PC-9 (cell line): Measurements from ENCODE around the gene MYBPH. TPM values are rescaled to one million over a fixed set of nuclear protein-coding genes. Genes with fewer than 3 reads are reported as not detected.
A peak's percentile ranks its signal among the peaks of the same experiment; 100 is the strongest.

Source experiments
- BruUV-seq: library from RNA; stranded (reverse); fragments of 400-500 nt; replicated peaks from 2 replicates; lab custom pipeline; 2021; lab: Mats Ljungman, UMichigan
- CTCF ChIA-PET: fragments of 300-600 bp; sonication (Branson Sonifier 250); formaldehyde crosslinking; loops from one replicate; lab custom pipeline; 2022; ENCODE audit warnings: antibody characterized with exemption; lab: Charles Lee
- POLR2A ChIA-PET: fragments of 300-600 bp; sonication (Branson Sonifier 250); formaldehyde crosslinking; loops from one replicate; lab custom pipeline; 2022; ENCODE audit warnings: antibody characterized with exemption; ENCODE audit not compliant: unreplicated experiment; lab: Charles Lee
- DNase-seq, 2 experiments: peaks; one replicate each; pipeline versions ENCODE4 v3.0.0 to v3.0.0-alpha.2; 2015 to 2022; ENCODE audit warnings: mixed read lengths in 1 of 2
- H2AFZ ChIP-seq: fragments of 200-600 bp; sonication (generic); 2 replicates; pipeline ENCODE4 v1.8.1; 2017; ENCODE audit warnings: antibody characterized with exemption
- H3F3A ChIP-seq: fragments of 200-600 bp; sonication (generic); 2 replicates; pipeline ENCODE4 v1.8.1; 2017; ENCODE audit warnings: antibody characterized with exemption, mild to moderate bottlenecking, low read depth; ENCODE audit not compliant: insufficient read depth
- H3K27ac ChIP-seq: fragments of 200-600 bp; sonication (generic); 2 replicates; pipeline ENCODE4 v1.6.1; 2016; ENCODE audit warnings: mixed run types
- H3K27me3 ChIP-seq: fragments of 200-600 bp; sonication (generic); 2 replicates; pipeline ENCODE4 v1.6.1; 2016; ENCODE audit warnings: low read depth, mixed run types; ENCODE audit not compliant: insufficient read depth
- H3K36me3 ChIP-seq: fragments of 200-600 bp; sonication (generic); 2 replicates; pipeline ENCODE4 v1.6.1; 2016; ENCODE audit warnings: low read depth, mixed run types
- H3K4me1 ChIP-seq: fragments of 200-600 bp; sonication (generic); replicated peaks from 2 replicates; pipeline ENCODE4 v1.6.1; 2016; ENCODE audit warnings: mixed run types; ENCODE audit not compliant: insufficient read depth
- H3K4me2 ChIP-seq: fragments of 200-600 bp; sonication (generic); 2 replicates; pipeline ENCODE4 v1.6.1; 2017; ENCODE audit warnings: mixed run types
- H3K4me3 ChIP-seq: fragments of 200-600 bp; sonication (generic); 2 replicates; pipeline ENCODE4 v1.6.1; 2016; ENCODE audit warnings: mixed run types
- H3K79me2 ChIP-seq: fragments of 200-600 bp; sonication (generic); 2 replicates; pipeline ENCODE4 v1.6.1; 2017; ENCODE audit warnings: low read depth, mixed run types
- H3K9me2 ChIP-seq: fragments of 200-600 bp; sonication (generic); 2 replicates; pipeline ENCODE4 v1.8.1; 2017; ENCODE audit warnings: mild to moderate bottlenecking; ENCODE audit not compliant: insufficient read depth
- H3K9me3 ChIP-seq: fragments of 200-600 bp; sonication (generic); 2 replicates; pipeline ENCODE4 v1.8.1; 2016; ENCODE audit warnings: low read depth; ENCODE audit not compliant: insufficient read depth
- H4K20me1 ChIP-seq: fragments of 200-600 bp; sonication (generic); 2 replicates; pipeline ENCODE4 v1.8.1; 2017; ENCODE audit not compliant: insufficient read depth
- CTCF ChIP-seq: fragments of 200-600 bp; sonication (generic); conservative IDR thresholded peaks from 2 replicates; pipeline ENCODE4 v1.6.1; 2017; ENCODE audit warnings: mixed run types, antibody characterized with exemption, mild to moderate bottlenecking, moderate library complexity
- EZH2 ChIP-seq: fragments of 200-600 bp; sonication (generic); IDR thresholded peaks from 2 replicates; pipeline ENCODE4 v1.8.0; 2017; ENCODE audit warnings: antibody characterized with exemption, low read depth
- intact Hi-C: fragments of 100-400 bp; cut with micrococcal nuclease; formaldehyde crosslinking; loops from one replicate; pipeline ENCODE4 v1.10.0; 2022; ENCODE audit not compliant: unreplicated experiment
- total RNA-seq: library from RNA; stranded (reverse); gene quantifications from 2 replicates; pipeline ENCODE4 v1.2.3, GENCODE V29; 2021

Gene MYBPH
- total RNA-seq, 1 experiment from 2014 or later = not detected

GRCh38 chr1:203158423-203158822 is 17.2 kb downstream of the MYBPH start:
- BruUV-seq = no TSS peak
- H3K4me1 ChIP-seq = peaks cover 54% of the 10 kb centered on the region
- no peaks in the 10 kb centered on the region for H4K20me1 ChIP-seq
- no peak for TF ChIP-seq CTCF
- TF ChIP-seq EZH2 = no peak
- peaks cover 13% of the 10 kb centered on the region; the same call in 1 of the 2 replicates for H3K79me2 ChIP-seq
- CTCF ChIA-PET = no interaction called here
- DNase-seq = no peak
- no peak overlapping the region for H2AFZ ChIP-seq
- peaks cover 8% of the 10 kb centered on the region for H3K9me3 ChIP-seq
- no peak overlapping the region for H3K4me2 ChIP-seq
- H3K36me3 ChIP-seq = peaks cover 18% of the 10 kb centered on the region
- no peaks in the 10 kb centered on the region for H3K27me3 ChIP-seq
- H3F3A ChIP-seq = peaks cover 37% of the 10 kb centered on the region
- H3K9me2 ChIP-seq = no peaks in the 10 kb centered on the region
- no peak overlapping the region for H3K27ac ChIP-seq
- POLR2A ChIA-PET = no interaction called here
- H3K4me3 ChIP-seq = no peak overlapping the region
- intact Hi-C loops = no loop called here

- peaks cover 8% of the 10 kb centered on the region for H3K9me3 ChIP-seq
- H3K4me2 ChIP-seq = peak overlapping the region; percentile 78
- BruUV-seq = no TSS peak
- peak in 1 of 2 experiments; percentile 69 for DNase-seq
- ChIA-PET CTCF (no interaction called here), POLR2A (no interaction called here)
- H3K27ac ChIP-seq = peak overlapping the region; percentile 83
- peaks cover 74% of the 10 kb centered on the region for H3K4me1 ChIP-seq
- H2AFZ ChIP-seq = no peak overlapping the region
- TF ChIP-seq CTCF (no peak), EZH2 (no peak)
- intact Hi-C loops = no loop called here
- peaks cover 18% of the 10 kb centered on the region for H3K36me3 ChIP-seq
- H4K20me1 ChIP-seq = no peaks in the 10 kb centered on the region
- H3K27me3 ChIP-seq = no peaks in the 10 kb centered on the region
- peaks cover 13% of the 10 kb centered on the region; the same call in 1 of the 2 replicates for H3K79me2 ChIP-seq
- peaks cover 59% of the 10 kb centered on the region for H3F3A ChIP-seq
- no peak overlapping the region for H3K4me3 ChIP-seq
- H3K9me2 ChIP-seq = no peaks in the 10 kb centered on the region
Observed at GRCh38 chr1:203156280-203156679, 19.3 kb downstream of the MYBPH start.

GRCh38 chr1:203153989-203154821 is 21.4 kb downstream of the MYBPH start:
- H2AFZ ChIP-seq = no peak overlapping the region
- DNase-seq = peak; percentile 71 to 90
- POLR2A ChIA-PET = interaction anchor here (0.5 kb wide), 1 partner anchor 1967 kb away, joined by 4 read pairs; no protein-coding TSS in a partner anchor
- peak overlapping the region; percentile 78 for H3K4me2 ChIP-seq
- TSS peak; percentile 73 for BruUV-seq
- no peaks in the 10 kb centered on the region for H3K27me3 ChIP-seq
- peak overlapping the region; percentile 83 for H3K27ac ChIP-seq
- peaks cover 13% of the 10 kb centered on the region for H3K79me2 ChIP-seq
- peaks cover 65% of the 10 kb centered on the region for H3F3A ChIP-seq
- H3K9me3 ChIP-seq = peaks cover 8% of the 10 kb centered on the region
- peaks cover 70% of the 10 kb centered on the region for H3K4me1 ChIP-seq
- intact Hi-C loops = loop anchor here (1.0 to 2.0 kb wide), 2 partner anchors 19 to 26 kb away; no protein-coding TSS in a partner anchor
- H3K4me3 ChIP-seq = peak overlapping the region; percentile 36; the same call in 1 of the 2 replicates
- TF ChIP-seq CTCF = no peak
- TF ChIP-seq EZH2 = no peak
- no peaks in the 10 kb centered on the region for H4K20me1 ChIP-seq
- CTCF ChIA-PET = interaction anchor here (0.6 to 1.5 kb wide), 3 partner anchors 28 to 288 kb away, joined by 3 to 17 read pairs (median 4); no protein-coding TSS in a partner anchor
- H3K36me3 ChIP-seq = peaks cover 18% of the 10 kb centered on the region
- H3K9me2 ChIP-seq = no peaks in the 10 kb centered on the region
